ENCODE results near the gene COL12A1.
A peak's percentile ranks its signal among the peaks of the same experiment; 100 is the strongest.

Gene COL12A1

GRCh38 chr6:75149696-75150095, 56.2 kb downstream of the COL12A1 start:
- Mint-ChIP-seq H3K4me1 (peaks cover 2% of the 10 kb centered on the region), H3K9me3 (peaks cover 6% of the 10 kb centered on the region), H3K36me3 (ENCODE audit: low read depth) (no peaks in the 10 kb centered on the region), H3K4me3 (no peak overlapping the region), H3K27me3 (peaks cover 14% of the 10 kb centered on the region), H3K27ac (no peak overlapping the region)
- no peak for ATAC-seq
- no peak for DNase-seq

GRCh38 chr6:75149240-75149639, 56.6 kb downstream of the COL12A1 start:
- Mint-ChIP-seq H3K27ac (no peak overlapping the region), H3K36me3 (ENCODE audit: low read depth) (no peaks in the 10 kb centered on the region), H3K4me3 (no peak overlapping the region), H3K4me1 (peaks cover 2% of the 10 kb centered on the region), H3K9me3 (peaks cover 6% of the 10 kb centered on the region), H3K27me3 (peaks cover 14% of the 10 kb centered on the region)
- ATAC-seq (no peak), DNase-seq (no peak)

DNA sequence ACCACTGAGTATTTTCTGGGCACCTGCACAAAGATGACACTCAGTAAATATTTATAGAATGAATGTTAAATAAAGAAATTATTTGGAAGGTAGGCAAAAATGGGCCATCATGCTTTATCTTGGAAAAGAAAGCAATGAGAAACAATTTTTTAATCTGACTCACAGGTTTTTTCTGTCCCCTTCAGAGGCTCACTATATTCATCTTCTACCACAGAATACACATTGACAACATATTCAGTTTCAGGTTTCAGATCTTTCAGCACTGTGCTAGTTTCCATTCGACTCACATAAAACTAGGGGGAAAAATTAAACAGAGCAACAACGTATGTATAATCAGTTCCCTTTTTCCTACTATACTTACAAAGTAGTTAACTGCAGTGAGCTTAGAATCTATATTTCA, 58.3 kb downstream of the COL12A1 start:
- H3K27me3 Mint-ChIP-seq: peaks cover 13% of the 10 kb centered on the region
- ATAC-seq: peak; percentile 91
- H3K4me1 Mint-ChIP-seq: peaks cover 2% of the 10 kb centered on the region
- H3K9me3 Mint-ChIP-seq: peaks cover 6% of the 10 kb centered on the region
- no peaks in the 10 kb centered on the region for H3K36me3 Mint-ChIP-seq (ENCODE audit: low read depth)
- H3K4me3 Mint-ChIP-seq: no peak overlapping the region
- H3K27ac Mint-ChIP-seq: peak overlapping the region; percentile 21
- no peak for DNase-seq

- Mint-ChIP-seq H3K27ac (no peak overlapping the region), H3K9me3 (peaks cover 6% of the 10 kb centered on the region), H3K36me3 (ENCODE audit: low read depth) (no peaks in the 10 kb centered on the region), H3K27me3 (peaks cover 9% of the 10 kb centered on the region), H3K4me3 (no peak overlapping the region), H3K4me1 (peaks cover 2% of the 10 kb centered on the region)
- ATAC-seq (no peak), DNase-seq (no peak)
Measured at GRCh38 chr6:75145976-75146375, 59.9 kb downstream of the COL12A1 start.

GRCh38 chr6:75145211-75145610, 60.6 kb downstream of the COL12A1 start:
- ATAC-seq (no peak), DNase-seq (no peak)
- H3K9me3 Mint-ChIP-seq: peaks cover 6% of the 10 kb centered on the region
- H3K4me3 Mint-ChIP-seq: no peak overlapping the region
- peaks cover 2% of the 10 kb centered on the region for H3K4me1 Mint-ChIP-seq
- peaks cover 9% of the 10 kb centered on the region for H3K27me3 Mint-ChIP-seq
- H3K27ac Mint-ChIP-seq: no peak overlapping the region
- H3K36me3 Mint-ChIP-seq (ENCODE audit: low read depth): no peaks in the 10 kb centered on the region

DNA sequence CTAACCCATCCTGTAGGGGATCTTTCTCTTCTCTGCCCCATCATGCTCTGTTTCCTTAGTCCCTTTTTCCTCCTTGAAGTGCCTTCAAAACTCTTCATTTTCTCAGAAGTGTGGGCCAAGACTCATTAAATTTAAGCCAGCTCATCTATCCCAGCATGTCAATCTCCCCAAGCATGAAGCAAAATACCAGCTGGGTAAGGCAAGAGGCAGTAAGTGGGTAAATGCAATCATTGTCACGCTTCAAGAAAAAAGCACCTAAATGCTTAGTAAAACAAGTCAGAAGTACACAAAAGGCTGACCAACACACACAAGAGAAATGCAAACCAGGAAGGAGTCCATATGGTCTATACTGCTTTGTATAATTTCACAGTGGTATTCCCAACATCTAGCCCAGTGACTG, 61.5 kb downstream of the COL12A1 start:
- H3K9me3 Mint-ChIP-seq: peaks cover 6% of the 10 kb centered on the region
- no peak overlapping the region for H3K27ac Mint-ChIP-seq
- DNase-seq: no peak
- peaks cover 2% of the 10 kb centered on the region for H3K4me1 Mint-ChIP-seq
- peaks cover 8% of the 10 kb centered on the region for H3K27me3 Mint-ChIP-seq
- no peak for ATAC-seq
- no peaks in the 10 kb centered on the region for H3K36me3 Mint-ChIP-seq (ENCODE audit: low read depth)
- H3K4me3 Mint-ChIP-seq: no peak overlapping the region

DNA sequence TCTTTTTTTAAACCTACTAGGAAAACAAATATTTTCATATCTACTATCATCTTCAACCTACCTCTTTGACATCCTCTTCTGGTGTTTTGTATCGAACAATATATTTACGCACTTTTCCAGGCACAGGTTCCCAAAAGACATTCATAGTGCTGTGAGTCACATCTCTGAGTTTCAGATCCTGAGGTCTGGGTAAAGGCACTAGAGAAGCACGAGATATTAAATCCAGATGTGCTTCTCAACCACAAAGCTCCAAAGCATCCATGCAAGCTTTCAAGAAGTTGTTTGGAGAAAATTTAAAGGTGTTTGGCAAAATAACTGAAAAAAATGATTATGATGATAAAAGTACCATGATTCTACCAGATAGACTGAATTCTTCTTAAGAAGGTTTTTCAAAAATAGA, 62.7 kb downstream of the COL12A1 start:
- H3K27ac Mint-ChIP-seq: no peak overlapping the region
- no peak overlapping the region for H3K4me3 Mint-ChIP-seq
- H3K36me3 Mint-ChIP-seq (ENCODE audit: low read depth): no peaks in the 10 kb centered on the region
- no peaks in the 10 kb centered on the region for H3K4me1 Mint-ChIP-seq
- ATAC-seq (no peak), DNase-seq (no peak)
- H3K9me3 Mint-ChIP-seq: no peaks in the 10 kb centered on the region
- peaks cover 2% of the 10 kb centered on the region for H3K27me3 Mint-ChIP-seq

- H3K4me3 Mint-ChIP-seq: no peak overlapping the region
- H3K27me3 Mint-ChIP-seq: peaks cover 2% of the 10 kb centered on the region
- H3K9me3 Mint-ChIP-seq: no peaks in the 10 kb centered on the region
- H3K27ac Mint-ChIP-seq: no peak overlapping the region
- no peak for DNase-seq
- no peaks in the 10 kb centered on the region for H3K36me3 Mint-ChIP-seq (ENCODE audit: low read depth)
- no peaks in the 10 kb centered on the region for H3K4me1 Mint-ChIP-seq
- ATAC-seq: no peak
Measured at GRCh38 chr6:75142721-75143120, 63.1 kb downstream of the COL12A1 start.

DNA sequence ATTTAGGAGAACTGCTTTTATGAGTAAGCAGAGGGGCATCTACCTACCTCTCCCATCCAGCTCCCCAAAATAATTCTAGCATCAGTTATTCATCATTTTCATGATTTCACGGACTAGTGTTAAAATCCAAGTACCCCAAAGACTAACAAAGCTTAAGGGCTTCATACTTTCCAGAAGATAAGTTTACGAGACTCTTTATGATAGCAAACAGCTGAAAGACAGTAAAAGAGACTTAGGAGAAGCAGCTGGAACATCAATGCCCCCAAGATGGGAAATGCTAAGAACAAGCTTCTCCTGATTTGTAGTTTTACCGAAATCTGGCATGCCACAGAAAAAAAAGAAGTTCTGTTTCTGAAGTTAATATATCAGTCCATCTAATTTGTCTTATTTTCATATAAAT, 70.0 kb downstream of the COL12A1 start:
- no peaks in the 10 kb centered on the region for H3K9me3 Mint-ChIP-seq
- no peak for DNase-seq
- no peak for ATAC-seq
- H3K36me3 Mint-ChIP-seq (ENCODE audit: low read depth): no peaks in the 10 kb centered on the region
- no peaks in the 10 kb centered on the region for H3K4me1 Mint-ChIP-seq
- H3K4me3 Mint-ChIP-seq: no peak overlapping the region
- no peak overlapping the region for H3K27ac Mint-ChIP-seq
- no peaks in the 10 kb centered on the region for H3K27me3 Mint-ChIP-seq

DNA sequence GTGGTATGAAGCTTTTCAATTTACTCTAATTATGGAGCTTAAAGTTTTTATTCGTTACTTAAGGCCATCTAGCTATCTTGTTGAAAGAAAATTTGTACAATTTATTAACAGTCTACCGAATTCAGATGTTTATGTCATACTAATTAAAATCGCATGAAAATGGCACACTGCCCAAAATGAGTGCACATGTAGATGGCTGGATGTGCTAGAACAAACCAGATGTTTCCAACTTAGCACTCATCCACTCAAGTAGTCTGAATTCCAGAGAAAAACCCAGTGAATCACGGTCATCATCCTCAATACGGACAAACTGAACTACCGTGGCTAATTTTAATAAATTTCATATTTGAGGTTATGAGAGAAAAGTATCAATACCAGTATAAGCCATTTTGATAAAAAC, 70.4 kb downstream of the COL12A1 start:
- no peak overlapping the region for H3K4me3 Mint-ChIP-seq
- H3K27me3 Mint-ChIP-seq: no peaks in the 10 kb centered on the region
- no peaks in the 10 kb centered on the region for H3K36me3 Mint-ChIP-seq (ENCODE audit: low read depth)
- H3K4me1 Mint-ChIP-seq: no peaks in the 10 kb centered on the region
- no peak overlapping the region for H3K27ac Mint-ChIP-seq
- H3K9me3 Mint-ChIP-seq: no peaks in the 10 kb centered on the region
- DNase-seq (no peak), ATAC-seq (no peak)

GRCh38 chr6:75130784-75131183, 75.1 kb downstream of the COL12A1 start:
- ATAC-seq (no peak), DNase-seq (no peak)
- no peak overlapping the region for H3K4me3 Mint-ChIP-seq
- H3K27me3 Mint-ChIP-seq: no peaks in the 10 kb centered on the region
- H3K36me3 Mint-ChIP-seq (ENCODE audit: low read depth): no peaks in the 10 kb centered on the region
- no peaks in the 10 kb centered on the region for H3K9me3 Mint-ChIP-seq
- H3K27ac Mint-ChIP-seq: no peak overlapping the region
- H3K4me1 Mint-ChIP-seq: no peaks in the 10 kb centered on the region

- no peak overlapping the region for H3K4me3 Mint-ChIP-seq
- DNase-seq (no peak), ATAC-seq (no peak)
- no peaks in the 10 kb centered on the region for H3K27me3 Mint-ChIP-seq
- no peaks in the 10 kb centered on the region for H3K9me3 Mint-ChIP-seq
- no peaks in the 10 kb centered on the region for H3K4me1 Mint-ChIP-seq
- H3K36me3 Mint-ChIP-seq (ENCODE audit: low read depth): no peaks in the 10 kb centered on the region
- no peak overlapping the region for H3K27ac Mint-ChIP-seq
Measured at GRCh38 chr6:75128878-75129570, 76.8 kb downstream of the COL12A1 start.

- Mint-ChIP-seq H3K4me1 (no peaks in the 10 kb centered on the region), H3K27me3 (peaks cover 3% of the 10 kb centered on the region), H3K4me3 (no peak overlapping the region), H3K36me3 (ENCODE audit: low read depth) (no peaks in the 10 kb centered on the region), H3K9me3 (no peaks in the 10 kb centered on the region), H3K27ac (no peak overlapping the region)
- DNase-seq (no peak), ATAC-seq (no peak)
Measured at GRCh38 chr6:75126518-75126917, 79.3 kb downstream of the COL12A1 start.

DNA sequence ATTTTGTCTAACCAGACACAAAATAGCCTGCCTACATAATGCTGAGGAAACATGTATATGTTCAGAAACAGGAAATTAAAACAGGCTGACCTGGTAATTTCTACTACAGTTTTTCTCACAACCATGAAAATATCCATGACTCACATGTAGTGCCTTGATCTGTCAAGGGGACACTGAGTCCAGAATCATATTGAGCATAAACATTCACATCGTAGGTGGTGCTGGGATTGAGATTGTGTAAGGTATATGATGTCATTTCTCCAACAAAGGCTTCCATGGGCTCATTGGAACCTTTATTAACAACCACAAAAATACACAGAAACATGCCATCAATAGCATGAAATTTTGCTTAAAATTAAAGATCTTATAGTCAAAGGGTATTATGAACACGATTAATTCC, 80.9 kb downstream of the COL12A1 start:
- ATAC-seq (no peak), DNase-seq (no peak)

GRCh38 chr6:75124085-75124484, 81.8 kb downstream of the COL12A1 start:
- Mint-ChIP-seq H3K27ac (no peak overlapping the region), H3K4me3 (no peak overlapping the region), H3K9me3 (no peaks in the 10 kb centered on the region), H3K4me1 (peaks cover 1% of the 10 kb centered on the region), H3K27me3 (peaks cover 3% of the 10 kb centered on the region), H3K36me3 (ENCODE audit: low read depth) (no peaks in the 10 kb centered on the region)
- DNase-seq (no peak), ATAC-seq (no peak)

More for the DNA sequence above, 80.9 kb downstream of the COL12A1 start:
- no peak overlapping the region for H3K27ac Mint-ChIP-seq
- H3K4me3 Mint-ChIP-seq: no peak overlapping the region
- H3K9me3 Mint-ChIP-seq: no peaks in the 10 kb centered on the region
- H3K36me3 Mint-ChIP-seq (ENCODE audit: low read depth): no peaks in the 10 kb centered on the region
- H3K27me3 Mint-ChIP-seq: peaks cover 3% of the 10 kb centered on the region
- no peaks in the 10 kb centered on the region for H3K4me1 Mint-ChIP-seq

Measured in activated naive CD8-positive, alpha-beta T cell treated with anti-CD3 and anti-CD28 coated beads, Interleukin-2, amount 50 U/mL, for 24 hours (primary cell).